GM23338 (cell line): ENCODE results near the gene CD1E.

Experiments
- CREB1 ChIP-seq: fragments of 250-450 bp; sonication (Bioruptor Pico); IDR thresholded peaks from 2 replicates; pipeline ENCODE4 v1.5.0; 2020; ENCODE audit warnings: low read depth, mild to moderate bottlenecking, moderate library complexity
- EZH2 ChIP-seq: fragments of 200-600 bp; sonication (generic); IDR thresholded peaks from one replicate; pipeline ENCODE4 v1.8.0; 2017; ENCODE audit warnings: antibody characterized with exemption, mild to moderate bottlenecking, low read depth; ENCODE audit not compliant: unreplicated experiment
- EZH2phosphoT487 ChIP-seq: fragments of 200-600 bp; sonication (generic); IDR thresholded peaks from one replicate; pipeline ENCODE4 v1.8.1; 2018; ENCODE audit warnings: antibody characterized with exemption; ENCODE audit not compliant: unreplicated experiment
- JUNB ChIP-seq: IDR thresholded peaks from one replicate; pipeline ENCODE4 v1.6.1; 2016; ENCODE audit warnings: antibody characterized with exemption; ENCODE audit not compliant: unreplicated experiment
- NANOG ChIP-seq: IDR thresholded peaks from 2 replicates; pipeline ENCODE4 v1.6.1; 2016; ENCODE audit warnings: antibody characterized with exemption, borderline replicate concordance
- POLR2AphosphoS5 ChIP-seq: IDR thresholded peaks from 2 replicates; pipeline ENCODE4 v1.6.1; 2016; ENCODE audit warnings: antibody characterized with exemption, low read depth
- STAT1 ChIP-seq: IDR thresholded peaks from one replicate; pipeline ENCODE4 v1.6.1; 2016; ENCODE audit warnings: antibody characterized with exemption; ENCODE audit not compliant: unreplicated experiment
- ZNF114 ChIP-seq: fragments of 250-450 bp; sonication (Bioruptor Pico); IDR thresholded peaks from 2 replicates; pipeline ENCODE4 v1.5.0; 2020; ENCODE audit warnings: mild to moderate bottlenecking, moderate library complexity
- ZNF331 ChIP-seq: fragments of 250-450 bp; sonication (Bioruptor Pico); IDR thresholded peaks from 2 replicates; pipeline ENCODE4 v1.5.0; 2020; ENCODE audit warnings: low read depth, mild to moderate bottlenecking, moderate library complexity
- TF ChIP-seq, protein P1 (sequence below), 2 experiments: fragments of 200-600 bp in 1 of 2; sonication (generic) in 1 of 2; conservative IDR thresholded peaks; 2 replicates each; pipeline versions ENCODE4 v1.5.1 to v1.6.1; 2016 to 2017; ENCODE audit warnings: antibody characterized with exemption in 2 of 2, low read depth in 2 of 2, mild to moderate bottlenecking in 2 of 2, moderate library complexity in 1 of 2
- TF ChIP-seq, protein P2 (sequence below): IDR thresholded peaks from 2 replicates; pipeline ENCODE4 v1.6.1; 2016; ENCODE audit warnings: antibody characterized with exemption
- TF ChIP-seq, protein P3 (sequence below): IDR thresholded peaks from one replicate; pipeline ENCODE4 v1.6.1; 2018; ENCODE audit warnings: antibody characterized with exemption; ENCODE audit not compliant: unreplicated experiment

DNA sequence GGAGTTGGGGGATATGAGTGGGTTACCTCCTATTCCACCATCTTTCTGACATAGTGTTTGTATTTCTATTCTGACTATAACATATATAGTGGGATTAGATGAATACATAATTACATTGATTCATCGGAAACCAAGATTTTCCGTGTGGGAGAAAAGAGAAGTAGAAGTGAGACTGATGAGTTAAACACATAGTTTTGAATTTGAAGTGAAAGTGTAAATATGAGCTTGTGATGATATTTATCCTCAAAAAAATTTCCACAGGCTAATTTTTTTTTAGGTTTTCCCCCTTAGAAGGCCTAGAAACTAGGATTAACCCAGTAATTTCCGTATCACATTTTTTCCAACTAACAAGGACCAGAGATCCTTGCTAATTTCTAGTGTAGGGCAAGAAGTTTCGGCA, 29.3 kb upstream of the CD1E start:
- TF ChIP-seq, protein P1, sequence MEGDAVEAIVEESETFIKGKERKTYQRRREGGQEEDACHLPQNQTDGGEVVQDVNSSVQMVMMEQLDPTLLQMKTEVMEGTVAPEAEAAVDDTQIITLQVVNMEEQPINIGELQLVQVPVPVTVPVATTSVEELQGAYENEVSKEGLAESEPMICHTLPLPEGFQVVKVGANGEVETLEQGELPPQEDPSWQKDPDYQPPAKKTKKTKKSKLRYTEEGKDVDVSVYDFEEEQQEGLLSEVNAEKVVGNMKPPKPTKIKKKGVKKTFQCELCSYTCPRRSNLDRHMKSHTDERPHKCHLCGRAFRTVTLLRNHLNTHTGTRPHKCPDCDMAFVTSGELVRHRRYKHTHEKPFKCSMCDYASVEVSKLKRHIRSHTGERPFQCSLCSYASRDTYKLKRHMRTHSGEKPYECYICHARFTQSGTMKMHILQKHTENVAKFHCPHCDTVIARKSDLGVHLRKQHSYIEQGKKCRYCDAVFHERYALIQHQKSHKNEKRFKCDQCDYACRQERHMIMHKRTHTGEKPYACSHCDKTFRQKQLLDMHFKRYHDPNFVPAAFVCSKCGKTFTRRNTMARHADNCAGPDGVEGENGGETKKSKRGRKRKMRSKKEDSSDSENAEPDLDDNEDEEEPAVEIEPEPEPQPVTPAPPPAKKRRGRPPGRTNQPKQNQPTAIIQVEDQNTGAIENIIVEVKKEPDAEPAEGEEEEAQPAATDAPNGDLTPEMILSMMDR (conservative IDR thresholded peaks at IDR 0.05; ENCODE audit: low read depth in 2 of 2): no peak
- no peak for TF ChIP-seq POLR2AphosphoS5
- no peak for TF ChIP-seq EZH2
- TF ChIP-seq EZH2phosphoT487: no peak
- TF ChIP-seq CREB1: no peak
- TF ChIP-seq JUNB: no peak
- TF ChIP-seq, protein P2, sequence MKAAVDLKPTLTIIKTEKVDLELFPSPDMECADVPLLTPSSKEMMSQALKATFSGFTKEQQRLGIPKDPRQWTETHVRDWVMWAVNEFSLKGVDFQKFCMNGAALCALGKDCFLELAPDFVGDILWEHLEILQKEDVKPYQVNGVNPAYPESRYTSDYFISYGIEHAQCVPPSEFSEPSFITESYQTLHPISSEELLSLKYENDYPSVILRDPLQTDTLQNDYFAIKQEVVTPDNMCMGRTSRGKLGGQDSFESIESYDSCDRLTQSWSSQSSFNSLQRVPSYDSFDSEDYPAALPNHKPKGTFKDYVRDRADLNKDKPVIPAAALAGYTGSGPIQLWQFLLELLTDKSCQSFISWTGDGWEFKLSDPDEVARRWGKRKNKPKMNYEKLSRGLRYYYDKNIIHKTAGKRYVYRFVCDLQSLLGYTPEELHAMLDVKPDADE: no peak
- TF ChIP-seq, protein P3, sequence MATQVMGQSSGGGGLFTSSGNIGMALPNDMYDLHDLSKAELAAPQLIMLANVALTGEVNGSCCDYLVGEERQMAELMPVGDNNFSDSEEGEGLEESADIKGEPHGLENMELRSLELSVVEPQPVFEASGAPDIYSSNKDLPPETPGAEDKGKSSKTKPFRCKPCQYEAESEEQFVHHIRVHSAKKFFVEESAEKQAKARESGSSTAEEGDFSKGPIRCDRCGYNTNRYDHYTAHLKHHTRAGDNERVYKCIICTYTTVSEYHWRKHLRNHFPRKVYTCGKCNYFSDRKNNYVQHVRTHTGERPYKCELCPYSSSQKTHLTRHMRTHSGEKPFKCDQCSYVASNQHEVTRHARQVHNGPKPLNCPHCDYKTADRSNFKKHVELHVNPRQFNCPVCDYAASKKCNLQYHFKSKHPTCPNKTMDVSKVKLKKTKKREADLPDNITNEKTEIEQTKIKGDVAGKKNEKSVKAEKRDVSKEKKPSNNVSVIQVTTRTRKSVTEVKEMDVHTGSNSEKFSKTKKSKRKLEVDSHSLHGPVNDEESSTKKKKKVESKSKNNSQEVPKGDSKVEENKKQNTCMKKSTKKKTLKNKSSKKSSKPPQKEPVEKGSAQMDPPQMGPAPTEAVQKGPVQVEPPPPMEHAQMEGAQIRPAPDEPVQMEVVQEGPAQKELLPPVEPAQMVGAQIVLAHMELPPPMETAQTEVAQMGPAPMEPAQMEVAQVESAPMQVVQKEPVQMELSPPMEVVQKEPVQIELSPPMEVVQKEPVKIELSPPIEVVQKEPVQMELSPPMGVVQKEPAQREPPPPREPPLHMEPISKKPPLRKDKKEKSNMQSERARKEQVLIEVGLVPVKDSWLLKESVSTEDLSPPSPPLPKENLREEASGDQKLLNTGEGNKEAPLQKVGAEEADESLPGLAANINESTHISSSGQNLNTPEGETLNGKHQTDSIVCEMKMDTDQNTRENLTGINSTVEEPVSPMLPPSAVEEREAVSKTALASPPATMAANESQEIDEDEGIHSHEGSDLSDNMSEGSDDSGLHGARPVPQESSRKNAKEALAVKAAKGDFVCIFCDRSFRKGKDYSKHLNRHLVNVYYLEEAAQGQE: no peak
- no peak for TF ChIP-seq NANOG
- TF ChIP-seq ZNF331 (CRISPR knock-in tag): no peak
- TF ChIP-seq STAT1: no peak
- no peak for TF ChIP-seq ZNF114 (CRISPR knock-in tag)
